SK-N-SH (cell line): ENCODE data around the gene CHST7.

Source experiments
- FOXM1 ChIP-seq: IDR thresholded peaks from 2 replicates; pipeline ENCODE4 v1.4.0; 2012; ENCODE audit warnings: low read depth, mild to moderate bottlenecking
- POLR2AphosphoS5 ChIP-seq: IDR thresholded peaks from 2 replicates; pipeline ENCODE4 v1.6.1; 2012; ENCODE audit warnings: low read depth, low read length
- SMC3 ChIP-seq: IDR thresholded peaks from 2 replicates; pipeline ENCODE4 v1.6.1; 2012; ENCODE audit warnings: low read depth, low read length, improper control_type of control experiment
- TAF1 ChIP-seq: IDR thresholded peaks from 2 replicates; pipeline ENCODE4 v1.6.1; 2012; ENCODE audit warnings: low read depth, mild to moderate bottlenecking, low read length, moderate library complexity, borderline replicate concordance
- TF ChIP-seq, protein P1 (sequence below): IDR thresholded peaks from 2 replicates; pipeline ENCODE4 v1.4.0; 2012; ENCODE audit warnings: low read depth

DNA sequence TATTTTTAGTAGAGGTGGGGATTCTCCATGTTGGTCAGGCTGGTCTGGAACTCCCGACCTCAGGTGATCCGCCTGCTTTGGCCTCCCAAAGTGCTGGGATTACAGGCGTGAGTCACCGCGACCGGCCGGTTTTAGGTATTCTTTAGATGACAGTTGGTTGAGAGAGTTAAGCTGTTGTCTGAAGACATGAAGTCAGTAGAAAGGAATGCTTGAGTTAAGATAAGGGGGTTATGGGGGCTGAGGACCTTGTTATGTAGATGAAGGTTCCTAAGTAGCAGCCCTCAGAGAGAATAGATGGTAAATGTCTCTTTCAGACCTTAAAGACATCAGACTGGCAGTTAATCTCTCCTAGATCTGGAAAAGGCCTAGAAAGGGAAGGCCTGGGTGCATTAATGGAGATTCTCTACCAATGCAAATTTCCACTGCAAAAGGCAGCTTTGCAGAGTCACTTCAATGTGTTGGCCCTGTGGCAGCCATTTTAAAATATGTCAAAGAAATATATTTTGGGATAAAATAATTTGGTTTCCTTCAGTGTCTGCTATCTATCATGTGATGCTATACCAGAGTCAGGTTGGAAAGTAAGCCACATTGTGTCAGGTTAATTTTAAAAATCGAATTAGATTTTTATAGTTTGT, 22.0 kb upstream of the CHST7 start:
- TF ChIP-seq FOXM1: no peak
- TF ChIP-seq, protein P1, sequence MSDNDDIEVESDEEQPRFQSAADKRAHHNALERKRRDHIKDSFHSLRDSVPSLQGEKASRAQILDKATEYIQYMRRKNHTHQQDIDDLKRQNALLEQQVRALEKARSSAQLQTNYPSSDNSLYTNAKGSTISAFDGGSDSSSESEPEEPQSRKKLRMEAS: no peak
- TF ChIP-seq POLR2AphosphoS5: no peak
- no peak for TF ChIP-seq TAF1
- no peak for TF ChIP-seq SMC3
